Eye (tissue), 1 donor: ENCODE measurements around the gene SYT11.
"Not testable (repeated sequence)": the region's sequence is repeated elsewhere in the genome, so short reads cannot be mapped to it uniquely, and the experiment has no call there.

Experiments used
- DNase-seq: peaks from one replicate; pipeline ENCODE4 v3.0.0-alpha.2; 2015

SYT11 gene

DNA sequence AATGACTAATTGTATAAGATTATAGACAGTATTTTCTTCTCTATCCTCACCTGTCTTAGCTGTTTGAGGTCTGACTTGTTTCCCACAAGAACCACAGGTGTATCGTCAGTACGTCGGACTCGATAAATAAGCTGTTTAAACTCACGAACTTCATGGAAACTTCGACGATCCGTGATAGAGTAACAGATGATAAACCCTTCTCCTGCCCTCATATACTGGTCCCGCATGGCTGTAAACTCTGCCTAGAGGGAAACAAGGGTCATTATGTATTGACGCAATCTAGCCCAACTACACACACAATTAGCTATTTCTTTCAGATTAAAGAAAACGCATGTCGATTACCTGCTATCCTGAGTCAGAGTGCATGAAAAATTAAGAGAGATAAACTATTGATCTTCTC is 44.9 kb downstream of the SYT11 start:
- no peak for DNase-seq

DNA sequence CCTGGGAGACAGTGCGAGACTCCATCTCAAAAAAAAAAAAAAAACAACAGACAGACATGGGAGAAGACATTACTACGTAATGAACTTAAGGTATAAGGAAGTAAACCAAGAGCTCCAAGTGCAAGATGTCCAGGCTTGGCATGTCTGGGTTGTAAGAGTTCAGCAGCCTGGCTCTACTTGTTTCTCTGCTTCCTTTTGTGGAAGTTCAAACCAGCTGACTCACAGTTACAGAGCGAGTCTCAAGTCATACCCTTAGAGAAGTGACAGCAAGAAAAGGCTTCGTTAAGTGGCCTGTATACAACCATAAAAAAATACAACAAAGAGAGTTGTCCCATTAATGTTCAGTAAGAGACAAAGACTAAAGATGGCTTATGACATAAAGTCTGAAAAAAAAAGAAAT is 50.5 kb downstream of the SYT11 start:
- peak; percentile 8 for DNase-seq

DNA sequence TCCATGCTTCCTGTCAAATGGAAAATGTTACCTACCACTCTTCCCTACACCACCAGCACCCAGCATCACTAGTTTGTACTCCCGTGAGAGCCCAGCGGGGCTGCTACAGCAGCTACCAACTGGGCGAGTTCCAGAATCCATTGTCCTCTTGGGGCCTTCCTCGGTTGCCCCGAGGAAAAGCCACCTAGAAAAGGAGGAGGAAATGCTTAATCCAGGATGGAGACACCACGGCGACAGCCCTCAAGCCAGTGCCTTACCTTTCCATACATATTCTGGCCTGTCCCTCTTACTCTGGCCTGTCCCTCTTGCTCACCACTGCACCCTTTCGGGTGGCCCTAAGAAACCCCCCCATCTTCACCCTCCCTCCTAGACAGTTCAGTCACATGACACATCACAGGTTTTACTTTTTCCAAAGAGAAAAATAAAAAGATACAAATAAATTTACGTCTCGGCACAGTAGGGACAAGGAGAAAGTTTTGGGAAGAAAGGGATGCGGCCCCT is 51.3 kb downstream of the SYT11 start:
- peak; percentile 73 for DNase-seq

DNA sequence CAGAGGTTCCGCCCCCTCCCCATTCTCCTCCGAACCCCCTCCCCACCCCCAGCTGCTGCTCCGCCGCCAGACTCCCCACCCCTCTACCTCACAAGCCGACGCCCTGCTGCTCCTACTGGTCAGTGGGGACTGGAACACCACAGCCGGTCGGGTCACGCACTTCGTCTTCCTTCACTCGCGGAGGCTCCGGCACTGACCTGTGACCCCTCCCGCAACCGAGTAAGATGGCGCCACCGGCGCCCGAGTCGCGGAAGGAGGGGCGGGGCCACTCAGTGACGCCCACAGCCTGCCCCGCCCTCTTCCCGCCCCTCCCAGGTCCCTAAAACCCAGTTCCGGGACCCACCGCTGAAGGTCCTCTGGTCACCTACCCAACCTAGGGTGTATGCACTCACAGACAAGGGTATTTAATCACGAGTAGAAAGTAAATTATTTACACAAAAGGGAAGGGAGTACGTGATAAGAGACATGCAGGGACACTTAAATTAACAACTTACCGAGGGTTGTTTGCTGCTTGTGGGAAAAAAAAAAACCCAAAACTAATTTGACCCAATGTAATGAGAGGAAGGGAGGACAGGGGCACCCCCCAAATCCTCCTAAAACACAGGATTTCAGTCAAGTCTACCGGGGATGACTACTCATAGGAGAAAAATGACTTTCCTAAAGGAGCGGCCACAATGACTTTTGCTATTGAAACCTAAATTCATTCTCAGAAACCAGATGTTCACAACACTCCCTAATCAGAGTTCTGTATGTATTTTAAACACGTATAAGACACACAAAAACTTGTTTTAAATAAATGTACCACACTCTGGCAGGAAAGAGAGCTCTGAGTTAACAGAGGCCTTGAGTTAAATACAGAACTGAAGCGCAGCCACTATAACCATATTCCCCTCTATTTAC is 52.0 kb downstream of the SYT11 start, which contains the start of gene RIT1:
Gene RIT1 (minus strand): TSS at position 194 of the 900 bp plus-strand sequence. CDS start 588 bp downstream, outside the sequence.
- peak; percentile 92 for DNase-seq

DNA sequence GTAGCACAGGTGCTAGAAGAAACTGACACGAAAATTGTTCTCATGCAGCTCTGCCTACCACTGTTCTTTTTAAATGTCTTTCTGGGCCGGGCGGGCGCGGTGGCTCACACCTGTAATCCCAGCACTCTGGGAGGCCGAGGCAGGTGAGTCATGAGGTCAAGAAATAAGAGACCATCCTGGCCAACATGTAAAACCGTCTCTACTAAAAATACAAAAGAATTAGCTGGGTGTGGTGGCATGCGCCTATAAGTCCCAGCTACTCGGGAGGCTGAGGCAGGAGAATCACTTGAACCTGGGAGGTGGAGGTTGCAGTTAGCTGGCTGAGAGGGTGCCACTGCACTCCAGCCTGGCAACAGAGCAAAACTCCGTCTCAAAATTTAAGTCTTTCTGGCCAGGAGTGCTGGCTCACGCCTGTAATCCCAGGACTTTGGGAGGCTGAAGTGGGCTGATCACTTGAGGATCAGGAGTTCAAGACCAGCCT is 52.7 kb downstream of the SYT11 start:
- DNase-seq: no peak

DNA sequence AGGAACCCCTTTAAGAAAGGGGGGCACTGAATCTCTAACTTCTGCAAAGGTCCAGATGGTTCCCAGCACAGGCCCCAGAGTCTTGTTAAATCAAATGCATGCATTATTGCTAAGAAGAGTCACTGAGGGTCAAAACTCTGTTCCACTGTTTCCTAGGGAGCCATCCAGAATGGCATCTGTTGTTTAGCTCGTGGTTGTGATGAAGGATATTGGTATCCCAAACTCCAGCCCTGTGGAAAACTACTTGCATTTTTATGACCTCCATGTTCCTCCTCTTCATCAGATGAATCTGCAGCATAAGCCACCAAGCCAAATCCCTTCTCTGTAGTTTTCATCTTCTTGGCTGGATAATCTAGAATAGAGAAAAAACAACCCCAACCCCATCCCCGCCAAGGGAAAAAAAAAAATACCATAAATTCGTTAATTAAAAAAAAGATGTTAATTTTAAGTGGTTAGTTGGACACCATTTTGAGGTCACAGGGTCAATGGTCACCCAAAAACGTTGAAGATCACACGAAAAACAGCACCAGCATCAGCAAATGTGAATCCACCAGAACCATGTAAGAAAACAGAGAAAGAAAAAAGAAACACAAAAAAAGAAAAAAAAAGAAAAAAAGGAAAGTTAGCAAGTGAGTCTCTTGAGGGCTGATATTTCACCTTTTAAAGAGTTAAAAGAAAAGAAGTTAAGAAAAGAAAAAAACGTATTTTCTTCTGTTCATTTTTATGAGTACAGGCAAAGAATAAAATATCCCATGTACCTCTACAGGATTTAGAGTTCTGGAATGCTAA is 54.8 kb downstream of the SYT11 start:
- DNase-seq: no peak

DNA sequence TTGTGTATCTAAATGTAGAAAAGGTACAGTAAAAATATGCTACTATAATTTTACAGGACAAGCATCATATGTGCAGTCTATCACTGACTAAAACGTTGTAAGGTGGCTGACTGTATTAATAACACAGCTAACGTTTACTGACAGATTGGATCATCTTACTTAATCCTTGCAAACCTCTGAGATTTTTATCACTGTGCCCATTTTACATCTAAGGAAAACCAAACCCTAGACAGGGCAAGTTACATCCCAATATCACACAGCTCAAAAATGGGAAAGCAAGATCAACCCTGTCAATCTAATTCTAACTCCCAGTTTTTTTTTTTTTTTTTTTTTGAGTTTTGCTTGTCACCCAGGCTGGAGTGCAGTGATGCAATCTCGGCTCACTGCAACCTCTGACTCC is 59.3 kb downstream of the SYT11 start:
- DNase-seq: no peak

DNA sequence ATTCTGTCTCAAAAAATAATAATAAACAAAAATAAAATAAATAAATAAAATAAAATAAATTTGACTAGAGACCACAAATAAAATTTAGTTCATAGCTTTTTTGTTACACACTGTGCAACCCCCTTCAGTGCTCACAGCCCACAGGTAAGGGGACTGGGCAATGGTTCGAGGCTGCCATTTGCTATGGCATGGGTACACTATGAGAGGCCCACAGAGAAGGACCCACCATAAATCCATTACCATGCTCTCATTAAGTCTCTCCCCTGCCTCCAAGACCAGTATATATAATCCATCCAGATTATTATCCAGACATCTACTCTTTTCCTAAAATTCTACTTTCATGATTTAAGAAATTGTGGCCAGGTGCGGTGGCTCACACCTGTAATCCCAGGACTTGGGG is 60.4 kb downstream of the SYT11 start:
- no peak for DNase-seq

DNA sequence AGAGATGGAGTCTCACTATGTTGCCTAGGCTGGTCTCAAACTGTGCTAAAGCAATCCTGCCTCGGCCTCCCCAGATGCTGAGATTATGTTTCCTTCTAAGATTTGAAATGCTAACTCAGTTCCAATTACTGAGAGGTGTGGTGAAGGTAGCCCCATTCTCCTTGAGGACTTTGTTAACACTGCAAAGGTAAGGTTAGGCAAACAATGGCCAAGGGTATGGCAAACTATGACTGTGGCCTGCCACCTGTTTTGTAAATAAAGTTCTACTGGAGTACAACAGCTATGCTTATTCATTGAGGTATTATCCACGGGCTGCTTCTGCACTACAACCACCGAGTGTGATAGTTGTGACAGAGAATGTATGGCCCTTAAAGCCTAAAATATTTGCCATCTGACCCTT is 61.4 kb downstream of the SYT11 start:
- DNase-seq: no peak

DNA sequence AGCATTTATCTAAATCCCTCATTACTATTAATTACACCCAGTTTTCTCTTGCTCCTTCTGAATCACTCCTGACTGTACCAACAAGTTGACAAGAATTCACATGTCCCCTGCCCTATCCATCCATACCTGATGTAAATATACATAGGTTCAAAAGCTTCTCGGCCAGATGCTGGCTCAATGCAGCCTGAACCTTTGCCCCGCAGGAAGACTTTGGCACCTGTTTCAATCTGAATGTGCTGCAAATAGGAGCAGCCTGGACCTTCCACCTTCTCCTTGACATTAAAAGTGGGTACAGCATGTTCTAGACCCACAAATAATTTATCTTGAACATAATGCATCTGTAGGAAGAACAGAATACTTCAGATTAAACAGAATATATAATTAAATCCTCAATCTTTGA is 66.1 kb downstream of the SYT11 start:
- DNase-seq: no peak

DNA sequence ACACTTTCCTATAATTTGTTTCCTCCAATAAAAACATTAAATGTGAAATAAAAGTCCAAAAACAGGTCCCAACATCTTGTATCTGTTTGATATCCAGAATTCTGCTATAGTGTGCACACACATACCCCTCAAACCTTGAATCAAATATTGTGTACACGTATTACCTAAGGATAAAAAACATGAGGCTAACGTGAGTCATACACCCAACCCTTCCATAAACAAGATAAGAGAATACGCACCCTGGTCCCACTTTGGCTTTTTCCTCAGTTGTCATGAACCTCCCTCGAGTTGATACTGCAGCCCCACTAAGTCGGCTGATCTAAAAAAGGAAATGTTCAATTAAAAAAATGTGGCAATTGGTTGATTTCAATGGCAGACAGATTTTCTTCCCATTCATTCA is 69.7 kb downstream of the SYT11 start:
- no peak for DNase-seq

DNA sequence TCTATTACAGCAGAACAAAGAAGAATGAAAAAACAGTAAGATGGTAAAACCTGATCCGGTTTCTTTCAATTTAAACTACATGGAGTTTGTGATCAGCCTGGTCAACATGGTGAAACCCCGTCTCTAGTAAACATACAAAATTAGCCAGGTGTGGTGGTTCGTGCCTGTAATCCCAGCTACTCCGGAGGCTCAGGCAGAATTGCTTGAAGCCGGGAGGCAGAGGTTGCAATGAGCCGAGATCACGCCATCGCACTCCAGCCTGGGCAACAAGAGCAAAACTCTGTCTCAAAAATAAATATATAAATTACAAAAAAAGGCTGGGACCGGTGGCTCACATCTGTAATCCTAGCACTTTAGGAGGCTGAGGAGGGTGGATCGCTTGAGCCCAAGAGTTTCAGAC is 71.4 kb downstream of the SYT11 start:
- not testable (repeated sequence) for DNase-seq

DNA sequence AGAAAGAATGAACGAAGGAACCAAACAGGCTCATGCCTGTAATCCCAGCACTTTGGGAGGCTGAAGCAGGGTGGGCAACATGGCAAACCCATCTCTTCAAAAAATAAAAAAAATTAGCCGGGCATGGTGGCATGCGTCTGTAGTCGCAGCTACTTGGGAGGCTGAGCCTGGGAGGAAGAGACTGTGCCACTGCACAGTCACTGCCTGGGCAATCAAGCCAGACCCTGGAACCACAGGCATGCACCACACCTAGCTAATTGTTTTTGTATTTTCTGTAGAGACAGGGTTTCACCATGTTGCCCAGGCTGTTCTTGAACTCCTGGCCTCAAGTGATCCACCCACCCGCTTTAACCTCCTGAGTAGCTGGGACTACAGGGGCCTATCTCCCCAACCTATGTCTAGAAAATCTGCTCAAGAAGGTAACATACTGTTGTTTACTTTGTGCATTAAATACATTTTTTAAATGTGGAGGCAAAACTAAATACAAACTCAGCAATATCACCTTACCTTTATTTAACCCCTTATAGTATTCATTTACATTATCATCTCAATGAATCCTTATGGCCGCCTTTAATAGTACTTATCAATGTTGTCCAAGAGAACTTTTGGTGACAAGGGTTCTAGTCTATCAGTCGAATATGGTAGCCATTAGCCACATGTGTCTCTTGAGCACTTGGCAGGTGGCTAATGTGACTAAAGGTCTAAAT is 72.1 kb downstream of the SYT11 start:
- DNase-seq: no peak

DNA sequence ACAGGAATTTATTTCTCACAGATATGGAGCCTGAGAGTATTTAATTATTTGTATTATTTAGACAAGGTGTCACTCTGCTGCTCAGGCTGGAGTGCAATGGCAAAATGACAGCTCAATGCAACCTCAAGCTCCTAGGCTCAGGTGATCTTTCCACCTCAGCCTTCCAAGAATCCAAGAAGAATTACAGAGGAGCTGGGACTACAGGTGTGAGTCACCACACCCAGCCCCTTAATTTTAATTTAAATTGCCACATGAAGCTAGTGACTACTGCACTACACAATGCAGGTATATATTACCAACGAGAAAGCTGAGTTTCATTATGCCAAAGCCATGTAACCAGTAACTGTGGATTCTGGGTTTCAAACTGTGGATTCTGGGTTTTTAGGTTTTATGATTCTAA is 72.7 kb downstream of the SYT11 start:
- DNase-seq: no peak

DNA sequence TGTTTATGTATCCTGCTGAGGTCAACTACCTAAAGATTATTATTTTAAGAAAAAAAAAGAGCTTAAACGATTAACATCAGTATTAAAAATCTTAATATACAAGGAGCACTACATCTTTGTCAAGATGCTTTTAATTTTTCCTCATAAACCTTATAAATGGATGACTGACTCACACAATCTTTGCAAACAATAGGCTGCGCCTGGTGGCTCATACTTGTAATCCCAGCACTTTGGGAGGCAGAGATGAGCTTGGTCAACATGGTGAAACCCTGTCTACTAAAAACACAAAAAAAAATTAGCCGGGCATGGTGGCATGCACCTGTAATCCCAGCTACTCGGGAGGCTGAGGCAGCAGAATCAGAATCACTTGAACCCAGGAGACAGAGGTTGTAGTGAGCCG is 73.1 kb downstream of the SYT11 start:
- no peak for DNase-seq

DNA sequence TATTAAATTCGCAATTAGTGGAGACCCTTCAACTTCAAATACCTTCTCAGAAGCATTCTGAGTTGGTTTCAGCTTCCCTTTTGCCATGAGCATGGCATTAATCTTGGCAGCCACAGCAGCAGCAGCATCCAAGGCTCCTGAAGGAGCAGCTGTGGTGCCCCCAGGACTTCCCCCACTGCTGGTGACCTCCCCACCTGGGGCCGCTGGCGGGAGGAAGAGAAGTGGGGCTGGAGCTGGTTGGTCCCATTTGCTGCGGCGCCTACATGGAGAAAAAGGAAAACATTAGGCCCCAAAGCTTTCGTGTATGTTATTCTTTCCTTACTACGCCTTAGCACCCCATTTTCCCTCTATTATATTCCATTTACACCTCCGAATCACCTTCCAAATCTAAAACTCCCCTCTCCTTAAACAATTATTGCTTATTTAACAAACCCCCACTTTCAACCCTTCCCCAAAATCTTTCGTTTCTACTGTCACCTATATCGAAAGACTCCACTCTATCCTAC is 74.3 kb downstream of the SYT11 start:
- peak; percentile 21 for DNase-seq

DNA sequence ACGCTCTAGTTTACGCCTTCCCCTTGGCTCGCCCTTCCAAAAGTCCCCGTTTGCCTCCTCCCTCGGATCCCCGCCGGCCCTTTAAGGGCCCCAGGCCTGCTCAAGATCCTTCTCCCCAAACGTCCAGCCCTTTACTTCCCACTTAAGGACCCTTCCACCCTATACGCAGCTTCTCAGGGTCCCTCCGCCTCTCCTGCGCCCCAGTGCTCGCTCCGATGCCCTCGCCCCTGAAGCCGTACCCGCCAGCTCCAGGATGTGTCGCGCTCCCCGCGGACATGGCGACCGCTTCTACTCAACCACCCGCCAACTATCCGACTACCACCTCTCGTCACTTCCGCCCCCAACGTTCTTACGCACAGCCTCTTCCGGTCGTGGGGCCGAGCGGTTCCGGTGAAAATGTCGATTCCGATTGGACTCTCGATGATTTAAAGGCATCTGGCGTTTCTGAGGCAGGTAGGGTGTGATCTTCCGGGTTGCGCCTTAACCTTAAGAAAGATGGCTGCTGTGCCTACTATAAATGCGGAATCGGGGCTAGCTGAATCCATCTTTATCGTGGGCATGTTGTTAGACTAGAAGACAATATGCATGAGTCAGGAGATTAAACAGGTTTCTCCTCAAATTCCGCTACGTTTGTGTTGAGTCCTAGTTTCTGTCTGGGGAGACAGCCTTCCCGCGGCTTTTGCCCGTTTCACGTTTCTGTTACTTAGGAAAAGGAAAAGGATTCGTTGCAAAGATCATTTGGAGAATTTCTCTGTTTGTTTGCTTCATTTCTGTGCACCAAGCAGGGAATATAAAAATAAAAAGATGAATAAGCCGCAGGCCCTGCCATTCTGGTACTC is 74.9 kb downstream of the SYT11 start, which contains the start of gene KHDC4:
Gene KHDC4 (minus strand): TSS at position 317 of the 839 bp plus-strand sequence. CDS start 40 bp downstream, at position 277.
- DNase-seq: peak; percentile 99
